Stimulated activated CD8-positive, alpha-beta memory T cell treated with anti-CD3 and anti-CD28 coated beads, Interleukin-12 subunit alpha, Interleukin-12 subunit beta, amount 100 ng/mL, for 1 hour (primary cell): ENCODE data around the gene SOCS3.
"Not testable (repeated sequence)": the region's sequence is repeated elsewhere in the genome, so short reads cannot be mapped to it uniquely, and the experiment has no call there.

Experiments
- DNase-seq: peaks from one replicate; pipeline ENCODE4 v3.0.0-alpha.2; 2020; ENCODE audit warnings: low read depth

SOCS3 gene

DNA sequence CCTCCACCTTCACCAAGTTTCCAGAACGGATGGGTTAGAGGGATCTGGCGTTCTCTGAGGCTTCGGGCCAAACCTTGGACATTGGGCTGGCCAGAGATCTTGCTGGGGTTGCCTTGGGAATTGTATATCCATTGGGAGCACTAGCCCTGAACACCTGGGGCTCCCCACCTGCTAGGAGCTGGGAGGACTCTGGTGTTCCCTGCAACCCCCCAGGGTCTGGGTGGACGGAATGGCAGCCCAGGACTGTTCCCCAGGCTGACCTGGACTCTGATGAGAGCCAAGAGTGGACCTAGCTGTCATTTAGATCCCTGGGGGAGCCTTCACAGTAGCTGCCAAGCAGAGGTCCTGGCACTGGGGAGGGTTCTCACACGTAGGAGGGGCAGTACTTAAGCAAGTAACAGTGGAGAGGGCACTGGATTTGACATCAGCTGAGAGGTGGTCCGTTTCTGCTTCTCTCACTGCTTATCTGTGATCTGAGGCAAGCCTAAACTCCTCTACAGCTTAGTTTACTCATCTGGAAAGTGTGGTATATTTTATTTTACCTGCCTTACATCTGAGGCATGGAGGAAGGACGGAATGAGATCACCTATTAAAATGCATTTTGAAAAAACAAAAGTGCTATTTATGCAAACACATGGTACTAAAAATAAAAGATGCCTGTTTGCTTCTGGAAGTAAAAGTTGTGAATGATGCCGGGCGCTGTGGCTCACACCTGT lies 11.7 kb downstream of the SOCS3 start:
- DNase-seq = no peak

DNA sequence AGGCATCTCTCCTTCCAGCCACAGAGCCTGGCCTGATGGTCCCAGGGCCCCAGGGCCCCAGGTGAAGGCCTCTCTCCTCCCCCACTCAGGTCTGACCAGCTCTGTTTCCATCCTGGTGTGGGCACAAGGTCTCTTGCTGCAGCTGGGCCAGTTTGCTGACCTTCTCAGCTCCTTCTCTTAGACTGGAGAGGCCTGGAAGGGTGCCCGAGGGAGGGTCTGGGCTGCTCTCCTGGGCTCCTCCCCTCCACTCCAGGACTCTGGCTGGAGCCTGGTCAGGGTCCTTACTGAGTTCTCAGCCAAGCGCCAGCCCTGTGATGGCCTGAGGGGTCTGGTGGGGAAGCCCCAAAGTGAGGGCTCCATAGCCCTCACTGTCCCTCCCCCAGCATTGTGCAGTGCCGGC lies 12.4 kb downstream of the SOCS3 start:
- DNase-seq = no peak

DNA sequence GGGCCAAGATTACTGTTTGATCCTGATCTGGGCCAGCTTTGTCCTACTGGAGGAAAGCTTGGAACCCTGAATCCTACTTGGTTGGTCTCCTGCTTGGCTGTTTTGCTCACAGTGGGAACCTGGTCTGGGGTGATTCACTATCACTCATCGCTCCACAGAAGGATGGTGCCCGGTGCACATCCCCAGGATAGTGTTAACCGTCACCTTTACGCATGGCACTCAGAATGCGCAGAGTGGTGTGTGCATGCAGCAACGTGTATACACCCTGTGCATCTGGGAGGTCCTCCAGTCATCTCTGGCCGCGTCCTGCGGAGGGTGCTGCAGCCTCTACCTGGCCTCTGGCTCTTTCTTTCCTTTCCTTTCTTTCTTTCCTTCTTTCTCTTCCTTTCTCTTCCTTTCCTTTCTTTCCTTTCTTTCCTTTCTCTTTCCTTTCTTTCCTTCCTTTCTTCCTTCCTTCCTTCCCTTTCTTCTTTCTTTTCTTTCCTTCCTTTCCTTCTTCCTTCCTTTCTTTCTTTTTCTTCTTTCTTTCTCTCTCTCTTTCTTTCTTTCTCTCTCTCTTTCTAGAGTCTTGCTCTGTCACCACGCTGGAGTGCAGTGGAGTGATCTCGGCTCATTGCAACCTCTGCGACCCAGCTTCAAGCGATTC lies 13.1 kb downstream of the SOCS3 start:
- no peak for DNase-seq

DNA sequence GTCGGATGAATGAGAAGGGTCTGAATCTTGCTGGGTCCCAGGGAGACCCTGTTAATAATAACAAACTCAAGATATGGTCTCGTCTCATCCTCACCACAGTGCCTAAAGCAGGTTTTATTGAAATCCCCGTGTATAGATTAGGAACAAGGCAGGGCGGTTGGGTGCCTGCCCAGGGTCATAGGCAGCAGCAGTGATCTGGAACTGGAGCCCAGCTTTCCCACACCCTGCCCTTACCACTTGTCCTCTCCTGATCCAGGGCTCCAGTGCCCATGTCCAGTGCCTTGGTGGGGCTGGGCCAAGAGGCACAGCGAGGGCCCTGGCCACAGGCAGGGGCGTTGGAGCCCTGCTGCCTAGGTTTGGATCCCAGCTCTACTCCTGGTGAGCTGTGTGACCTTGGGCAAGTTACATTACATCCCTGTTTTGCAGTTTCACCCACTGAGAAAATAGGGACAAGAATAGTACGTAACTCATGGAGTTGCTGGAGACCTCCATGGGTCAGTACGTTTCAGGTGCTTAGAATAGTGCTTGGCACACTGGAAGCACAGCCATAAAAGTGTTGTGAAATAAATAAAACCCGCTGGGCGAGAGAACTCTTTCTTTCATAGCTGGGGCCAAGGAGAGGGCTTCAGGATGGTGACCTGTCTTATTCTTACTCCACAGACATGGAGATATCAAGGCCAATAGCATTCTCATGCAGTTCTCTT lies 13.9 kb downstream of the SOCS3 start:
- no peak for DNase-seq

DNA sequence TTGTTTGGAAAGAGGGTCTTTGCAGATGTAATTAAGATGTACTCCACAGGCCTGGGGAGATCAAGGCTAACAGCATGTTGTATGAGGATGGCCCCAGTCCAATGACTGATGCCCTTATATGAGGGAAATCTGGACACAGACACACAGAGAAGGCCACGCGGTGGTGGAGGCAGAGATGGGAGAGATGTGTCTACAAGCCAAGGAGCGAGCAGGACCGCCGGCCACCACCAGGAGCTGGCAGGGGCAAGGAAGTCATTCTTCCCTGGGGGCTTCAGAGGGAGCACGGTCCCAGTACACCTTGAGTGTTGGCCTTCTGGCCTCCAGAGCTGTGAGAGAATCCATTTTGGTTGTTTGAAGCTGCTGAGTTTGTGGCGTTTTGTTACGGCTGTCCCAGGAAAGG lies 14.7 kb downstream of the SOCS3 start:
- DNase-seq = no peak

DNA sequence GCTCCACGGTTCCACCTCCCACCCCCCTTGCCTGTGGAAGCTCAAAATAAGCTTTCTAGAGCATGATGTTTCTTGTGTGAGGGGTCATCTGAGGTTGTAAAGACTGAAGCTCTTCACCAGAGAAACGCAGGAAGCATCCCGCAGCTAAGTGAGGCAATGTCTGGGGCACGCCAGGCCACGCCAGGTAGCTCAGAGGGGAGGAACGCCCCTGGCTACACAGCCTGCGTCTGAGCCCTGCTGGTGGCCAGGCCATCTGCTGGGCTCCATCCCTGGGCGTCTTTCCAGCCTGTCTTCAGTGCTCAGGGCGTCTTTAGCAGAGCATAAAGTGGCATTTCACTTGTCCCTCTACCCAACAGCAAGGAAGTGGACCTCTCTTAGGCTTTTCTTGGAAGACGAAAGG lies 15.2 kb downstream of the SOCS3 start:
- DNase-seq = no peak

DNA sequence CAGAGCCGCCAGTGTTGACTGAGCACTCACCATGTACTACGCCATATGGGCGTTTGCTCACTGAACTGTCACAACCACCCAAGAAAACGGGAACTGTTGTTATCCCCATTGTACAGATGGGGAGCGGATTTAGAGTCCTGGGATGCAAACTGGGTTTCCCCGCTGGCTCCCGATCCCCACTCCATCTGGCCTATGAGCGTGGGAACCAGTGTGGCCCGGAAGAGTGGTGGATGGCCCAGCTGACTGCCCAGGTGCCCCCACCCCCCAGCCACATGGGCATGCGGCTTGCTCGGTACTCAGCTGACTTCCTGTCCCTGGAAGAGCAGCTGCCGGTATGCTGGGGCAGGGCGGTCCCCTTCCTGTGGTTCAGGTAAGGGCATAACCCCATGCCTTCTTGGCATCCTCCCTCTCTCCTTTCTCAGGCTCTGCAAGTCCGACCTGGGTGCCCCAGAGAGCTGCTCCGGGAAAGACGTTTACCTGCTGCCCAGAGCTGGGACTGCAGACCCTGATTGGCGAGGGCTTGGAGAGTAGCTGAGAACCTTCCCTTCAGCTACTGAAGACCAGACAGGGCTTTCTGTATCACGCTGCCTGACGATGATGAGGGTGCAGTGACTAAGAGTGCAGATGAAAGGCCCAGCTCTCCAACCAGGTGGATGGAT lies 16.2 kb downstream of the SOCS3 start:
- no peak for DNase-seq

DNA sequence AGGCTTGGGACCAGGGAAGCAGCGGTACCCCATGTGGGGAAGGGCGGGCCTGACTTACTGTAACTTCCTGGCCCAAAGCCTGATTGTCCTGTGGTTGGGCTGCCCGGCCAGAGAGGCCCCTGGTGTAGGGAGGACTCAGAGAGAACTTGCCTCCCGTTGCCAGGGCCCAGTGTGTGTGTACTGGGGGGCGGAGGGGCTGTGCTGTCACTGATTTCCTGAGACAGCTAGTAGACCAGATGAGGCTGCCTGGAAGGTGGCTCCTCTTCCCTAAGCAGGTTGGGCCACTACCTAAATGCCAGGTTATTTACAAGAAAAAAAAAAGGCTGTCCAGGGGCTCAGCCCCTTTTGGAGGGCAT lies 16.7 kb downstream of the SOCS3 start:
- no peak for DNase-seq

DNA sequence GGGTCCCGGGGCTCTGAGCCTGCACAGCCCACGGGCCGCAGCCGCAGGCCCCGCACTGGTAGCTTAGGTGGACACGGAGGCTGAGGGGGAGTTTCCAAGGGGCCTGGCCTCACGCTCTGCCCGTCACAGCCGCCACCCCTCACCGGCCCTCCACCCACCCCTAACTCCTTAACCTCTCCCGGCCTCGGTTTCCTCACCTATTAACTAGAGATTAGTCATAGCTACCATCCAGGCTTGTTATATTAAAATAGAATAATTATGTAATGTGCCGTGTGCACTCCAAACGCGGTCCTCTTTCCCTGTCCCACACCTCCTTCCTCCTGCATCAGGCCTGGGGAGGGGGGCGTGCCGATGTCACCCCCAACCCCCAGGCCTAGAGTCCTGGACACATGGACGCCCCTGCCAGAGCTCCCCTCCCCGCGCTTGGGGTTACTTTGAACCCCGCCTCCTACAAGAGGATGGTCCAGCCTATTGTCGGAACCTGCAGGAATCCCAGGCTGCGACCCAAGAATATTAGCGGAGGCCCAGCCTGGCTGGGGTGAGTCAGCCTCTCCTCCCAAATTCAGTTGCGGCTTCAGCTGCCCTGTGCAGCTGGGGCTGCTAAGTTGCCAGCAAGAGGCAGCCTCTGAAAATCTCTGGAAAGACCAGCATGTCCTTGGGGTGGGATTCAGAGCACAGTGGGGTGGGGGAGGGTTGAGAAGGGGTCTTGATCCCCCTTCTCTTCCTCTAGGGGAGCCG lies 17.3 kb downstream of the SOCS3 start:
- DNase-seq = no peak

DNA sequence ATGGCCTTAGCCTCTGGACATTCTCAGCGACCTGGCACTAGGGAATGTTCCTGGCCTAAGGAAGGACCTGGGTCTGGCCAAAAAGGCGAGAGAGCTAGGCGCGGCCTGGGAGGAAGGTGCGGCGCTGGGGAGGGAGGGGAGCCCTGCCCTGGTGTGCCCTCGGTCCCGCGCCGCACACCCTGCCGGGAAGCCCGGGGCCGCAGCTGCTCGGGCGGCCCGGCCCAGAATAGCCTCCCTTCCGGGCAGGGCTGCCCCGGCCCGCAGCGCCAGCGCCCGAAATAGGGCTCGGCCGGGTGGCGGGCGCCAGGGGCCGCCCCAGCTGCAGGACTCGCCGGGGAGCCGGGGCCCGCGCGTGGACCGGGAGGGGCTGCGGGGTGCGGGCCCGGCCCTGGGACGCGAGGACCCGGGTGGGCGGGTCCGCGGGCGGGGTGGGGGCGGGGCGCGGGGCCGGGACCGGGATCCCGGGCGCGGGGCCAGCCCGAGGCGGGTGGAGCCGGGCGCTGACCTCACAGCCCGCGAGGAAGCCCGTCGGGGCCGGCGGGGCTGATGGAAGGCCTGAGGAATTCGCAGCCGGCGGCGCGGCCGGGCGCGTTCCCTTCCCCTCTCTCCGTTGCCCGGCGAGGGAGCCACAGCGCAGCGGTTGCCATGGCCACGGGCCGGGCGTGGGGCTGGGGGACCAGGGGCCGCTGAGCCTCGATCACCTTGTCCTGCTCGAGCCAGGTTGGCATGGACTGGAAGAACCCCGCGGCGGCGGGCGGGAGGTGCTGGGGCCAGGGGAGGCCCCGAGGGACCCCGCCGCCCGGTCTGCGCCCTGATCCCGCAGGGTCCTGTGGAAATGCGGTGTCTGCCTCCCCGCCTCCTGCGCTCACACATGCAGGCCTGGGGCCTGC lies 18.1 kb downstream of the SOCS3 start:
- no peak for DNase-seq

DNA sequence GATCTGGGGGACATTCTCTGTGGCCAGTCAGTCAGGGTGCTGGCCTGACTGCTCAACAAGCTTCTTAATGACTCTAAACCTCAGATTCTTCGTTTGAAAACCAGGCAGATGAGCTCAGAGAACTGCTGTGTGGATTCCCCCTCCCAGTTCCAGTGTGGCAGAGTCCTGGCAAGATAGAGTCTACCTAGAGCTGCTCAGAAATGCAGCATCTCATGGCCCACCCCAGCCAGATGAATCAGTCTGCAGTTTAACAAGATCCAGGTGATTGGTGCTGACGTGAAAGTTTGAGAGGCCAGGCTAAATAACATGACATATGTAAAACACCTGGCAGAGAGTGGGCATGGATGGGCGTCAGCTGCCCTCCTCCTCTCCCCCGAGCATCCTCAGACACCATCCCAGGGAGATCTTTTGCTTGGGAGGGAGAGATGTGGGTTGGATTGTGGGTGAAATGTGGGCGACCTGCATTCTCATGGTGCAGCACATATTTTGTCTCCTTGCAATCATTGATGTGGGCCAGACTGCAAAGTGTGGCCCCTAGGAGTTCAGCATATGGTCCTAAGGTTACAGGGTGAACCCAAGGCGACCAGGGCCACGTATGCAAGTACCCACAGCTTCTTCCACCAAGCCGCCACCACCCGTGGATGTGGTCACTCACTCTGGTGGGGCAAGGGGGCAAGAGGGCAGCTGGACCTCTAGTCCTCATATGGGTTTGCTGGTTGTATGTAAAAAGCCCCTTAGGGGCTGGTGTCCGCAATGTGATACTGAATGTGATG lies 19.5 kb downstream of the SOCS3 start:
- DNase-seq = no peak

DNA sequence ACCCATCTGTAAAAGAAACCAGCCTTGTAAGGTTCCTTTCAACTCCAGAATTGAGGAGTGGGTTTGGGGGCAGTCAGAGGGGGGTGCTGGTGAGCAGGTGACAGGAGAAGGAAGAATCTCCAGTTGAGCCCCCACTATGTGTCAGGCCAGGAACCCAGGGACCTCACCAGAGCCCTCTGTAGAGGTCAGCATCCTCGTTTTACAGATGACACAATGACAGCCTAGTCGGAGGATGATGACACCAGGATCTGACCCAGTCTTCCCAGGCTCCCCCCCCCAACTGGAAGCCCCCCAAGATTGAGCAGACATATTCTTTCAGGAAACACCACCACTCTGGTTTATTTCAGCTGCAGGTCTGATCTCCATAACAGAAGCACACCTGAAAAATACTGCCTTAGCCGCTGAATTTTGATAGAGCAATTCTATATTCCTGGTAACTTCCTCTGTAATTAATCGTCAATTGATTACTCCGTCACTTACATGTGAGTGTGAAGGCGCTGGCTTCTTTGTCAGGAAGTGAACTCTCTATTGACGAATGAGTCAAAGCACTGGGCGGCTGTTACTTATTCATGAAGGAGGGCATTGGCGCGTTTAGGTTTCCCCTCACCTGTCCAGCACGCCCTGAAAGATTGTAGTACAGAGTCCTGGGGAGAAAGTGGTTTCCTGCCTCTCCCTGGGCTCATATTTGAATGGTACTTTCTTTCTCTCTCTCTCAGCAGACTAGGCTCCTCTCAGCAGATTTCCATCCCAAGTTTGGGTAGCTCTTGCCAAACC lies 21.2 kb downstream of the SOCS3 start:
- DNase-seq = no peak

DNA sequence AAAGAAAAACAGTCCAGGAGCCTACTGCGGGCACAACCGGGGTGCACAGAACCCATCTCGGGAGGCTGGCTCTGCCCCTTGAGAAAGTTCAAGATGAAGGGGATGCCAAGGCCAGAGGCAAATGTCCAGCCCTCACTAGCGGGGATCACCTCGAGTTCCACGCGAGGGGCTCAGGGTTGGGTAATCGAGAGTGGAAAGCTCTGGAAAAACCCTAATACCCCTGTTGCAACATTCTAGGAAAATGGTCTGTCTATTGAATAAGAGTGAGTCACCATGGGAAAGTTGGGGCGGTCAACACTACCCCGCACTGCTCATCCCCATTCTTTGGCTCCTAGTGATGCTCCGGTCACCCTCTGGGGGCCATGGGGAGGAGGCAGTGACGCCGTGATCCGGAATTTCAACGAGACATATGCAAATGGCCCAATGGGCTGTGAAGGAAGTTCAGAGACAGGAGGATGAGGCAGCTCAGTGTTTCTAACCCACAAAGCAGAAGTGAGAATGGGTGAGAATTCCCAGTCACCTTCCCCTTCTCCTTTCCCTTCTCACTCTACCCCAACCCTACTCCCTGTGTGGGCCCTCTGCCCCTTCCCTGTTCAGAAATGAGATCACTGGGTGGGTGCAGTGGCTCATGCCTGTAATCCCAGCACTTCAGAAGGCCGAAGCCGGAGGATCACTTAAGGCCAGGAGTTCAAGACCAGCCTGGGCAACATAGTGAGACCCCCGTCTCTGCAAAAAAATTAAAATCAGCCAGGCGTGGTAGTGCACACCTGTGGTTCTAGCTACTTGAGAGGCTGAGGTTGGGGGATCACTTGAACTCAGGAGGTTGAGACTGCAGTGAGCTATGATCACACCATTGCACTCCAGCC lies 22.4 kb downstream of the SOCS3 start:
- no peak for DNase-seq

DNA sequence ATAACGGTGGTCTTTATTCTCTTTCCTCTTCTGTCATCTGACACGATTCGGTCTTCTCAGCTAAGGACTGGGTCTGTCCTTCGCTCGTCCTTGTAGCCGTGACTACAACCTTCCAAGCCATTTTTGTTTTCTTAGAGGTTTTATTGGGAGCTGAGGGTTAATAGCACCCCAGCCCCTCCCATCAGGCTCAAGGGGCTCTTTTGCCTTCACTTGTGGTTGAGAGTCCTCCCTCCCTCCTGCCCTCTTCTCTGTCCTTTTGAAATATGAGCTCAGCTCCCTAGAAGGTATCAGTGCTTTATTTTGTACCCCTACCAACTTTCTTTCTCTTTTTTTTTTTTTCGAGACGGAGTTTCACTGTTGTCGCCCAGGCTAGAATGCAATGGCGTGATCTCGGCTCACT lies 24.7 kb downstream of the SOCS3 start:
- no peak for DNase-seq

DNA sequence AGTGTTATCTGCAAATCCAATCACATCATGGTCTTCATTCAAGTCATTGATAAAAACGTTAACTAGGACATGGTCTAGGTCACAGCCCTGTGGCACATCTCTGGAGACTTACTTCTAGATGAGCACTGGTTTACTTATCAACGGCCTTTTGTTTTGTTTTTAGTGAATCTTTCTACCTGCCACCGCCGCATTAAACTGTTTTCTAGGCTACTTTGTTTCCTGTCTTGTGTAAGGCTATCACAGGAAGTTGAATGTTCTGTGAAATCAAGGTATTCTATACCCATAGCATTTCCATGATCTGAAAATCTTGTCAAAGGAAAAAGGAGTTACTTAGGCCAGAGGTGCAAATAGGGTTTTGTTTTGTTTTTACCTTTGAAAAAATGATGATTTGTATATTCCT lies 26.9 kb downstream of the SOCS3 start:
- no peak for DNase-seq

DNA sequence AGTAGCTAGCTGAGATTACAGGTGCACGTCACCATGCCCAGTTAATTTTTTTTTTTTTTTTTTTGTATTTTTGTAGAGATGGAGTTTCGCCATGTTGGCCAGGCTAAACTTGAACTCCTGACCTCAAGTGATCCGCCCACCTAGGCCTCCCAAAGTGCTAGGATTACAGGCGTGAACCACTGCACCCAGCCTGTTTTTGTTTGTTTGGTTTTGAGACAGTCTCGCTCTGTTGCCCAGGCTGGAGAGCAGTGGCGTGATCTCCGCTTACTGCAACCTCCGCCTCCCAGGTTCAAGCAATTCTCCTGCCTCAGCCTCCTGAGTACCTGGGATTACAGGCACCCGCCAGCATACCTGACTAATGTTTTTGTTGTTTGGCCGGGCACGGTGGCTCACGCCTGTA lies 28.5 kb downstream of the SOCS3 start:
- not testable (repeated sequence) for DNase-seq

DNA sequence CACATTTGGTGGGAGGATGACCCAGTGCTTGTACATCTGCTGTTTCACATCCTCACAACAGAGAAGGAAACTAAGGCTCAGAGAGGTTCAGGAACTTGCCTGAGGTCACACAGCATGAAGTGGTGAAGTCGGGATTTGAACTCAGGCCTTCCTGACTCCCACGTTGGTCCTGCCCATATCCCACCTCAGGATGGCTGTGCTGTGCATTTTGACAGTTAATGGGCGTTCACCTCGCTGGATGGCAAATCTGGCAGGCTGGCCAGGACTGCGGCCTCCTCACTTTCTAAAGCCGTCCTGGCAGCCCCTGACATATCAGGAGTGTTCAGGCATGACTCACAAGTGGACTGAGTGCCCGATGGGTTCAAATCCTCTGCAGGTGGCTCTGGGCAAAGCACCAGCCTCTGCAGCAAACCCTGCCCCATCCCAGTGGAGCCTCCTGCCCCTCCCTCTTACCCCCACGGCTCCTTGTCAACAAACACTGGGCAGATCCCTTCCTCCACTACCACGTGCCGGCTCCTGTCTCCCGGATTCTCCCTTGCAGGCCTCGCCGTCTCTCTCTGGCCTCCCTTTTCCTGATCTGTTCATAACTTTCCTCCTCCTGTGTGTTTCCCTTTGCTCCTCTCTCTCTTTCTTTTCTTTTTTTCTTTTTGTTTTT lies 29.2 kb downstream of the SOCS3 start:
- no peak for DNase-seq
